HEK293 (cell line): ENCODE results near the gene EBF3.

Experiments used
- CTCF ChIA-PET: fragments of 350-600 bp; formaldehyde crosslinking; extraction: SDS; loops from one replicate; lab custom pipeline; 2021; ENCODE audit warnings: antibody characterized with exemption; lab: Yijun Ruan, JAX
- POLR2A ChIA-PET: fragments of 300-600 bp; formaldehyde crosslinking; extraction: SDS; loops from one replicate; lab custom pipeline; 2020; ENCODE audit warnings: antibody characterized with exemption, inconsistent platforms; lab: Yijun Ruan, JAX
- H3K27ac ChIP-seq: fragments of 200-500 bp; sonication (Bioruptor generic); 2 replicates; pipeline ENCODE4 v1.5.1; 2014; ENCODE audit warnings: low read depth, low read length, control low read depth, inconsistent platforms; ENCODE audit errors: extremely low read depth
- H3K36me3 ChIP-seq, 2 experiments: fragments of 200-500 bp in 1 of 2; sonication (Bioruptor generic) in 1 of 2; 1 replicate in 1 of 2; 2 replicates in 1 of 2; pipeline ENCODE4 v1.5.1; 2014 to 2017; ENCODE audit warnings: inconsistent platforms in 2 of 2, low read length in 2 of 2; ENCODE audit not compliant: control insufficient read depth in 2 of 2, insufficient read depth in 1 of 2
- H3K4me1 ChIP-seq: fragments of 200-500 bp; sonication (Bioruptor generic); 2 replicates; pipeline ENCODE4 v1.5.1; 2014; ENCODE audit warnings: mild to moderate bottlenecking, low read length, inconsistent platforms; ENCODE audit not compliant: control insufficient read depth, insufficient read depth
- H3K4me3 ChIP-seq: 2 replicates; pipeline ENCODE4 v1.5.1; 2011; ENCODE audit warnings: low read depth, mild to moderate bottlenecking, control low read depth, low read length, moderate library complexity
- H3K9me3 ChIP-seq: fragments of 200-500 bp; sonication (Bioruptor generic); 2 replicates; pipeline ENCODE4 v1.5.1; 2014; ENCODE audit warnings: low read depth, low read length, inconsistent platforms; ENCODE audit not compliant: control insufficient read depth, insufficient read depth
- GLI2 ChIP-seq: fragments of 450-650 bp; formaldehyde crosslinking; IDR thresholded peaks from 2 replicates; pipeline ENCODE4; 2017; ENCODE audit warnings: missing biosample characterization, missing genetic modification characterization, low read depth, borderline replicate concordance
- ZNF24 ChIP-seq: fragments of 450-650 bp; formaldehyde crosslinking; IDR thresholded peaks from 2 replicates; pipeline ENCODE4 v1.5.1; 2016; ENCODE audit warnings: missing biosample characterization, missing genetic modification characterization
- ZNF274 ChIP-seq, 2 experiments: fragments of 200-500 bp in 1 of 2; fragments of 450-650 bp in 1 of 2; sonication (Bioruptor generic) in 1 of 2; formaldehyde crosslinking in 1 of 2; IDR thresholded peaks; 2 replicates each; pipeline versions ENCODE4 v1.5.1 to v1.6.1; 2014 to 2016; ENCODE audit warnings: borderline replicate concordance in 1 of 2, inconsistent platforms in 1 of 2, low read length in 1 of 2, missing biosample characterization in 1 of 2, missing genetic modification characterization in 1 of 2
- ZNF426 ChIP-seq: fragments of 450-650 bp; formaldehyde crosslinking; IDR thresholded peaks from 2 replicates; pipeline ENCODE4 v1.5.1; 2017; ENCODE audit warnings: missing biosample characterization, missing genetic modification characterization, mild to moderate bottlenecking, inconsistent platforms, moderate library complexity
- ZNF501 ChIP-seq: fragments of 450-650 bp; formaldehyde crosslinking; IDR thresholded peaks from 2 replicates; pipeline ENCODE4 v1.5.1; 2016; ENCODE audit warnings: missing biosample characterization, missing genetic modification characterization
- ZNF510 ChIP-seq: fragments of 450-650 bp; formaldehyde crosslinking; IDR thresholded peaks from 2 replicates; pipeline ENCODE4 v1.5.1; 2018; ENCODE audit warnings: mild to moderate bottlenecking, missing genetic modification characterization, missing biosample characterization; ENCODE audit not compliant: insufficient replicate concordance
- ZNF514 ChIP-seq: fragments of 450-650 bp; formaldehyde crosslinking; IDR thresholded peaks from 2 replicates; pipeline ENCODE4 v1.5.1; 2016; ENCODE audit warnings: missing biosample characterization, missing genetic modification characterization
- ZNF529 ChIP-seq: fragments of 450-650 bp; formaldehyde crosslinking; IDR thresholded peaks from 2 replicates; pipeline ENCODE4 v1.5.1; 2017; ENCODE audit warnings: missing genetic modification characterization, missing biosample characterization; ENCODE audit not compliant: insufficient replicate concordance
- ZNF530 ChIP-seq: fragments of 450-650 bp; formaldehyde crosslinking; IDR thresholded peaks from 2 replicates; pipeline ENCODE4 v1.5.1; 2016; ENCODE audit warnings: low read depth, missing biosample characterization, missing genetic modification characterization
- ZSCAN16 ChIP-seq: fragments of 450-650 bp; formaldehyde crosslinking; IDR thresholded peaks from 2 replicates; pipeline ENCODE4 v1.5.1; 2016; ENCODE audit warnings: missing biosample characterization, missing genetic modification characterization
- TF ChIP-seq, protein P1 (sequence below): fragments of 450-650 bp; formaldehyde crosslinking; IDR thresholded peaks from 2 replicates; pipeline ENCODE4 v1.5.1; 2016; ENCODE audit warnings: missing biosample characterization, missing genetic modification characterization
- TF ChIP-seq, protein P2 (sequence below): fragments of 450-650 bp; formaldehyde crosslinking; optimal IDR thresholded peaks from 2 replicates; pipeline ENCODE3; 2016; ENCODE audit warnings: missing biosample characterization, mild to moderate bottlenecking, missing genetic modification characterization
- TF ChIP-seq, protein P3 (sequence below): fragments of 450-650 bp; formaldehyde crosslinking; IDR thresholded peaks from 2 replicates; pipeline ENCODE4 v1.5.1; 2017; ENCODE audit warnings: missing biosample characterization, missing genetic modification characterization

The EBF3 gene

DNA sequence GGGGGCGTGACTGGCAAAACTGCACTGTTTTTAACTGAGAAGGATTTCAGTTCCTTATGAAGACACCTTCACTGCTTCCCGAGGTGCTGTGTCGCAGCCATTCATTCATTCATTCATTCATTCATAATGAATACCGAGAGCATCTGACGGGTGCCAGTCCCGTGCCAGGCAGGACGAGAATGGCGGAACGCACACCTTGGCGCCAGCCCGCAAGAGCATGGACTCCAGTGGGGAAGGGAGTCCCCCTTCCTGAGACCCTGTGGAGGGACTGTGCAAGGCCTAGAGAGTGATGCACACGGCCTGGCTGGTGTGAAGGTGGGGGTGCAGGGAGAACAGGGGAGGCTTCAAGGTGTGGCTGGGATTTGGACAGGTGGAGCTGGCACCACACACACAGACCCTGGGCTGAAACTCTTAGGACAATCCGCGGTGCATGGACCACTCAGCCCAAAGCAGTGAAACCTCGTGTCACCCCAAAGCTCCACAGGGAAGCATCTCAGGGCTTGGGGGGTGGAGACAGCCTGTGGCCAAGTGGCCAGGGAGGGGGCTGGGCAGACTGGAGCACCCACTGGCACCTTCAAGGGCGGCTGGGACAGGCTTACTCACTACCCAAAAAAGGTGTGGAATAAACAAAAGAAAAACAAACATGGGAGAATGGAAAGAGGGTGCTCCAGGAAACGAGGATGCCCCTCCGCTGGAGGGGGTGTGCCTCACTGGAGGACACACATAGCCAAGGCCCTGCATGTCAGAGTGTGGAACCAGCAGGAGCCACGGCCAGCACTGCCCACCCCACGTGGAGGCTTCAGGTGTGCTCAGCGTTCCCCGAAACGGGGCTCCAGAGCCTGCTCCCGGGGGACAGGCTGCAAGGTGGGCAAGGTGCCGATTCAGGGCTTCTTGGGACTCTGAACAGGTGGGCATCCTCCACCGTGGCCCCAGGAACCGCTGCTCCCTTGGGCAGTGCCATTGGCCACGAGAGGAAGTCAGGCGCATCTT lies 37.7 kb downstream of the EBF3 start:
- 0 out of 2 replicates have a peak, but pooled peaks have one; percentile 38 for TF ChIP-seq ZNF24 (tag by site-specific recombination)
- no peak for TF ChIP-seq ZNF274 (IDR thresholded peaks at IDR 0.05; ENCODE audit: low read length)
- no peak for TF ChIP-seq ZNF274 (tag by site-specific recombination; IDR thresholded peaks at IDR 0.05; ENCODE audit: borderline replicate concordance)
- TF ChIP-seq, all 188 proteins: peak for 1
- no peak overlapping the region for H3K27ac ChIP-seq
- ChIA-PET POLR2A (no interaction called here), CTCF (no interaction called here)
- H3K9me3 ChIP-seq, result no peaks in the 10 kb centered on the region
- no peak overlapping the region for H3K4me3 ChIP-seq
- no peaks in the 10 kb centered on the region; a peak in 1 of 3 replicates for H3K36me3 ChIP-seq
- H3K4me1 ChIP-seq, result no peaks in the 10 kb centered on the region

DNA sequence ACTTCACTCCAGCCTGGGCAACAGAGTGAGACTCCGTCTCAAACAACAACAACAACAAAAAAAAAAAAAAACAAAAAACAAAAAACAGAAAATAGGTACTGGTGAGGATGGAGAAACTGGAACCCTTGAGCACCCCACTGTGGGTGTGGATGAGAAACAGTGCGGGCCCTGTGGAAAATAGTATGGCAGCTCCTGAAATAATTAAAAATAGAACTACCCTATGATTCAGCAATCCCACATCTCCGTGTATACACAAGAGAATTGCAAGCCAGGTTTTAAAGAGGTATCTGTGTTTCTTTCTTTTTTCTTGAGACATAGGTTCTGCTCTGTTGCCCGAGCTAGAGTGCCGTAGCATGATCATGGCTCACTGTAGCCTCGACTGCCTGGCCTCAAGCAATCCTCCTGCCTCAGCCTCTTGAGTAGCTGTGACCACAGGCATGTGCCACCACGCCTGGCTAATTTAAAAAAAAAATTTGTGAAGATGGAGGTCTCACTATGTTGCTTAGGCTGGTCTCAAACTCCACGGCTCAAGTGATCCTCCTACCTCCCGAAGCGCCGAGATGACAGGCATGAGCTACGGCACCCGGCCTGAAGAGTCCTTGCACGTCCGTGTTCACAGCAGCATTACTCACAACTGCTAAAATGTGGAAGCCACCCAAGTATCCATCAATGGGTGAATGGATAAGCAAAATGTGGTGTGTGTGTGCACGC lies 39.5 kb downstream of the EBF3 start:
- Histone ChIP-seq H3K4me3 (no peak overlapping the region), H3K36me3 (no peaks in the 10 kb centered on the region; a peak in 1 of 3 replicates), H3K9me3 (no peaks in the 10 kb centered on the region), H3K4me1 (no peaks in the 10 kb centered on the region), H3K27ac (no peak overlapping the region)
- CTCF ChIA-PET, result interaction anchor here (0.6 to 1.3 kb wide), 4 partner anchors 16 to 185 kb away, joined by 3 read pairs; no protein-coding TSS in a partner anchor
- POLR2A ChIA-PET, result interaction anchor here (0.7 kb wide), 1 partner anchor 400 kb away, joined by 3 read pairs; no protein-coding TSS in a partner anchor
- TF ChIP-seq ZNF514 (tag by site-specific recombination) (no peak), ZNF510 (tag by site-specific recombination) (no peak), ZNF426 (tag by site-specific recombination) (no peak), ZNF501 (tag by site-specific recombination) (no peak), ZNF529 (tag by site-specific recombination) (no peak), ZSCAN16 (tag by site-specific recombination) (no peak), GLI2 (tag by site-specific recombination) (no peak), ZNF530 (tag by site-specific recombination) (no peak)
- TF ChIP-seq, protein P1, sequence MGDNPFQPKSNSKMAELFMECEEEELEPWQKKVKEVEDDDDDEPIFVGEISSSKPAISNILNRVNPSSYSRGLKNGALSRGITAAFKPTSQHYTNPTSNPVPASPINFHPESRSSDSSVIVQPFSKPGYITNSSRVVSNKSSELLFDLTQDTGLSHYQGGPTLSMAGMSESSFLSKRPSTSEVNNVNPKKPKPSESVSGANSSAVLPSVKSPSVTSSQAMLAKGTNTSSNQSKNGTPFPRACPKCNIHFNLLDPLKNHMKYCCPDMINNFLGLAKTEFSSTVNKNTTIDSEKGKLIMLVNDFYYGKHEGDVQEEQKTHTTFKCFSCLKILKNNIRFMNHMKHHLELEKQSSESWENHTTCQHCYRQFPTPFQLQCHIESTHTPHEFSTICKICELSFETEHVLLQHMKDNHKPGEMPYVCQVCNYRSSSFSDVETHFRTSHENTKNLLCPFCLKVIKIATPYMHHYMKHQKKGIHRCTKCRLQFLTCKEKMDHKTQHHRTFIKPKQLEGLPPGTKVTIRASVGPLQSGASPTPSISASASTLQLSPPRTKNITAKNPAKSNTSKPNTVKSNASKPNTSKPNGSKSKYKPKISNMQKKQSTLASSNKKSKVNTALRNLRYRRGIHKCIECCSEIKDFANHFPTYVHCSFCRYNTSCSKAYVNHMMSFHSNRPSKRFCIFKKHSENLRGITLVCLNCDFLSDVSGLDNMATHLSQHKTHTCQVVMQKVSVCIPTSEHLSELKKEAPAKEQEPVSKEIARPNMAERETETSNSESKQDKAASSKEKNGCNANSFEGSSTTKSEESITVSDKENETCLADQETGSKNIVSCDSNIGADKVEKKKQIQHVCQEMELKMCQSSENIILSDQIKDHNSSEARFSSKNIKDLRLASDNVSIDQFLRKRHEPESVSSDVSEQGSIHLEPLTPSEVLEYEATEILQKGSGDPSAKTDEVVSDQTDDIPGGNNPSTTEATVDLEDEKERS (tag by site-specific recombination), result no peak
- TF ChIP-seq, protein P2, sequence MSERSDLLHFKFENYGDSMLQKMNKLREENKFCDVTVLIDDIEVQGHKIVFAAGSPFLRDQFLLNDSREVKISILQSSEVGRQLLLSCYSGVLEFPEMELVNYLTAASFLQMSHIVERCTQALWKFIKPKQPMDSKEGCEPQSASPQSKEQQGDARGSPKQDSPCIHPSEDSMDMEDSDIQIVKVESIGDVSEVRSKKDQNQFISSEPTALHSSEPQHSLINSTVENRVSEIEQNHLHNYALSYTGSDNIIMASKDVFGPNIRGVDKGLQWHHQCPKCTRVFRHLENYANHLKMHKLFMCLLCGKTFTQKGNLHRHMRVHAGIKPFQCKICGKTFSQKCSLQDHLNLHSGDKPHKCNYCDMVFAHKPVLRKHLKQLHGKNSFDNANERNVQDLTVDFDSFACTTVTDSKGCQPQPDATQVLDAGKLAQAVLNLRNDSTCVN (tag by site-specific recombination), result no peak
- TF ChIP-seq, protein P3, sequence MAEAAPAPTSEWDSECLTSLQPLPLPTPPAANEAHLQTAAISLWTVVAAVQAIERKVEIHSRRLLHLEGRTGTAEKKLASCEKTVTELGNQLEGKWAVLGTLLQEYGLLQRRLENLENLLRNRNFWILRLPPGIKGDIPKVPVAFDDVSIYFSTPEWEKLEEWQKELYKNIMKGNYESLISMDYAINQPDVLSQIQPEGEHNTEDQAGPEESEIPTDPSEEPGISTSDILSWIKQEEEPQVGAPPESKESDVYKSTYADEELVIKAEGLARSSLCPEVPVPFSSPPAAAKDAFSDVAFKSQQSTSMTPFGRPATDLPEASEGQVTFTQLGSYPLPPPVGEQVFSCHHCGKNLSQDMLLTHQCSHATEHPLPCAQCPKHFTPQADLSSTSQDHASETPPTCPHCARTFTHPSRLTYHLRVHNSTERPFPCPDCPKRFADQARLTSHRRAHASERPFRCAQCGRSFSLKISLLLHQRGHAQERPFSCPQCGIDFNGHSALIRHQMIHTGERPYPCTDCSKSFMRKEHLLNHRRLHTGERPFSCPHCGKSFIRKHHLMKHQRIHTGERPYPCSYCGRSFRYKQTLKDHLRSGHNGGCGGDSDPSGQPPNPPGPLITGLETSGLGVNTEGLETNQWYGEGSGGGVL (tag by site-specific recombination), result no peak
